Transverse colon (tissue), 4 donors: ENCODE results near the gene HNRNPM. TPM values are rescaled to one million over a fixed set of nuclear protein-coding genes. Genes with fewer than 3 reads are reported as not detected.
A peak's percentile ranks its signal among the peaks of the same experiment; 100 is the strongest.
"Not testable (repeated sequence)": the region's sequence is repeated elsewhere in the genome, so short reads cannot be mapped to it uniquely, and the experiment has no call there.

ENCODE experiments used
- DNase-seq: peaks from one replicate; pipeline ENCODE4 v3.0.0-alpha.2; 2019
- H3K27ac ChIP-seq, 4 donors: fragments of 200-600 bp; sonication (generic); 2 replicates each; pipeline ENCODE4 v1.5.1; 2016 to 2018; ENCODE audit warnings: inconsistent platforms in 4 of 4
- H3K27me3 ChIP-seq: fragments of 200-600 bp; sonication (generic); 2 replicates; pipeline ENCODE4 v1.5.1; 2017; ENCODE audit warnings: inconsistent platforms
- H3K36me3 ChIP-seq, 4 donors: fragments of 200-600 bp; sonication (generic); 2 replicates each; pipeline ENCODE4 v1.5.1; 2017 to 2019; ENCODE audit warnings: inconsistent platforms in 4 of 4
- H3K4me1 ChIP-seq, 4 donors: fragments of 200-600 bp; sonication (generic); 2 replicates each; pipeline ENCODE4 v1.5.1; 2017 to 2020; ENCODE audit warnings: inconsistent platforms in 4 of 4
- H3K4me3 ChIP-seq, 4 donors: fragments of 200-600 bp; sonication (generic); 1 replicate in 1 of 4; 2 replicates in 3 of 4; pipeline versions ENCODE4 v1.5.1 to v1.6.1; 2017 to 2019; ENCODE audit warnings: inconsistent platforms in 4 of 4
- H3K9me3 ChIP-seq, 2 donors: fragments of 200-600 bp; sonication (generic); 2 replicates each; pipeline ENCODE4 v1.5.1; 2017 to 2019; ENCODE audit warnings: inconsistent platforms in 2 of 2
- EP300 ChIP-seq: sonication (generic); formaldehyde crosslinking; IDR thresholded peaks from one replicate; pipeline ENCODE4 v1.6.1; 2017; ENCODE audit warnings: antibody characterized with exemption, low read depth
- POLR2A ChIP-seq: fragments of 450-650 bp; IDR thresholded peaks from one replicate; pipeline ENCODE4 v1.6.1; 2016; ENCODE audit warnings: antibody characterized with exemption, mild to moderate bottlenecking, moderate library complexity
- POLR2AphosphoS5 ChIP-seq, 3 donors: sonication (generic); formaldehyde crosslinking; IDR thresholded peaks; one replicate each; pipeline ENCODE4 v1.6.1; 2016; ENCODE audit warnings: antibody characterized with exemption in 3 of 3
- WGBS, 2 donors: methylation state at CpG; one replicate each; pipeline ENCODE4 v1.1.5; 2018; ENCODE audit warnings: low coverage in 1 of 2; 5-methylcytosine and 5-hydroxymethylcytosine counted together
- in situ Hi-C, 4 donors: fragments of 200-750 bp; cut with MboI; loops; one replicate each; pipeline versions ENCODE4 v1.15.0 to v1.15.1; 2017; ENCODE audit warnings: low sequenced_read_pairs in 3 of 4, low pct_ligation_motif_present in 1 of 4, low pct_unique_long_range_greater_than_20kb in 1 of 4
- intact Hi-C: fragments of 100-400 bp; cut with DNase I; formaldehyde crosslinking; loops from one replicate; pipeline ENCODE4 v1.15.1; 2023; ENCODE audit warnings: low total_unique reads
- total RNA-seq, 4 donors: library from RNA; depleted of rRNA; stranded (reverse); fragments of >200 nt; gene quantifications; one replicate each; pipeline ENCODE4 v1.1.0, GENCODE V29; 2016
- TF ChIP-seq, protein P1 (sequence below), 5 experiments: fragments of 200-600 bp in 3 of 5; fragments of 450-650 bp in 2 of 5; sonication (generic) in 3 of 5; IDR thresholded peaks; 1 replicate in 2 of 5; 2 replicates in 3 of 5; pipeline ENCODE4 v1.5.1; 2016 to 2017; ENCODE audit warnings: antibody characterized with exemption in 5 of 5, inconsistent platforms in 3 of 5, mild to moderate bottlenecking in 2 of 5, moderate library complexity in 1 of 5

Gene HNRNPM
- total RNA-seq, 4 donors from 2014 or later, result 72.2 to 164 (median 101) TPM

DNA sequence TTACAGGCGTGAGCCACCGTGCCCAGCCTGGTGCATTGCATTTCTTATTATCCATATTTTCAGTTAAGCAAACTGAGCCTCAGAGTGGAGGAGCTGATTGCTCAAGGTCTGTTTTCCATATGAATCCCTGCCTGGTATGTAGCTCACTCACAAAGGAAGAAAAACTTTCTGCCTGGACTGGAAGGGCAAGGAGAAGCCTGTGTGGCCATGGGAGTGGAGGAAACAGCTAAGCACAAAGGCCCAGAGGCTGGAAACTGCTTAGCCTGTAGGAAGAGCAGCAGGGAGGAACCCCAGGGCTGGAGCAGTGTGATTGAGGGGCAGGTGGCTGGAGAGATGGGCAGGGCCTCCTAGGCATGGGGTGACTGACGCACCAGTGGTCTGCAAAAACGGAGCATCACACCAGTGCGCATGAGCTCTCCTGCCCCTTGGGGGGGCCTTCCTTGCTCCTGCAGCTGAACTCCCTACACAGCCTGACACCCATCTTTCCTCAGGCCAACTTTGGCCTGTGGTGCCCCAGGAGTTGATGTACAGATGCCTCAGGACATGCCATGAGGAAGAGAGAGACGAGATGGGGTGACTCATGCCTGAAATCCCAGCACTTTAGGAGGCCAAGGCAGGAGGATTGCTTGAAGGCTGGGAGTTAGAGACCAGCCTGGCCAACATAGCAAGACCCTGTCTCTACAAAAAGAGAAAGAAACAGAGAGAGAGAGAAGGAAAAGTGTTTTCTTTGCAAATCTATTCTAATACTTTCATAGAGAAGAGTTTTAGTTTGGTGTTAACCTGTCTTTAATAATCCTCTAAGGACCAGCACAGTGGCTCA lies 2.8 kb upstream of the HNRNPM start:
- no peaks in the 10 kb centered on the region for H3K36me3 ChIP-seq
- H3K4me3 ChIP-seq, result no peak overlapping the region
- no peak for DNase-seq
- no peak overlapping the region for H3K27ac ChIP-seq
- in situ Hi-C loops (no loop called here), intact Hi-C loops (loop anchor here (10.0 kb wide), 1 partner anchor 77 kb away; the partner anchor contains the start of gene ANGPTL4)
- no peaks in the 10 kb centered on the region for H3K27me3 ChIP-seq
- TF ChIP-seq, protein P1, sequence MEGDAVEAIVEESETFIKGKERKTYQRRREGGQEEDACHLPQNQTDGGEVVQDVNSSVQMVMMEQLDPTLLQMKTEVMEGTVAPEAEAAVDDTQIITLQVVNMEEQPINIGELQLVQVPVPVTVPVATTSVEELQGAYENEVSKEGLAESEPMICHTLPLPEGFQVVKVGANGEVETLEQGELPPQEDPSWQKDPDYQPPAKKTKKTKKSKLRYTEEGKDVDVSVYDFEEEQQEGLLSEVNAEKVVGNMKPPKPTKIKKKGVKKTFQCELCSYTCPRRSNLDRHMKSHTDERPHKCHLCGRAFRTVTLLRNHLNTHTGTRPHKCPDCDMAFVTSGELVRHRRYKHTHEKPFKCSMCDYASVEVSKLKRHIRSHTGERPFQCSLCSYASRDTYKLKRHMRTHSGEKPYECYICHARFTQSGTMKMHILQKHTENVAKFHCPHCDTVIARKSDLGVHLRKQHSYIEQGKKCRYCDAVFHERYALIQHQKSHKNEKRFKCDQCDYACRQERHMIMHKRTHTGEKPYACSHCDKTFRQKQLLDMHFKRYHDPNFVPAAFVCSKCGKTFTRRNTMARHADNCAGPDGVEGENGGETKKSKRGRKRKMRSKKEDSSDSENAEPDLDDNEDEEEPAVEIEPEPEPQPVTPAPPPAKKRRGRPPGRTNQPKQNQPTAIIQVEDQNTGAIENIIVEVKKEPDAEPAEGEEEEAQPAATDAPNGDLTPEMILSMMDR (IDR thresholded peaks at IDR 0.05), result no peak
- no peak for TF ChIP-seq POLR2A
- no peak for TF ChIP-seq POLR2AphosphoS5 (IDR thresholded peaks at IDR 0.05)
- TF ChIP-seq EP300, result no peak
- WGBS, 2 donors, result 87% methylated on average over 6 of the region's 6 CpGs; no CpG with 5 or more reads in 1 of the 2 donors
- no peaks in the 10 kb centered on the region for H3K9me3 ChIP-seq
- H3K4me1 ChIP-seq, result peaks cover 15 to 22% (median 18%) of the 10 kb centered on the region in 4 donors

DNA sequence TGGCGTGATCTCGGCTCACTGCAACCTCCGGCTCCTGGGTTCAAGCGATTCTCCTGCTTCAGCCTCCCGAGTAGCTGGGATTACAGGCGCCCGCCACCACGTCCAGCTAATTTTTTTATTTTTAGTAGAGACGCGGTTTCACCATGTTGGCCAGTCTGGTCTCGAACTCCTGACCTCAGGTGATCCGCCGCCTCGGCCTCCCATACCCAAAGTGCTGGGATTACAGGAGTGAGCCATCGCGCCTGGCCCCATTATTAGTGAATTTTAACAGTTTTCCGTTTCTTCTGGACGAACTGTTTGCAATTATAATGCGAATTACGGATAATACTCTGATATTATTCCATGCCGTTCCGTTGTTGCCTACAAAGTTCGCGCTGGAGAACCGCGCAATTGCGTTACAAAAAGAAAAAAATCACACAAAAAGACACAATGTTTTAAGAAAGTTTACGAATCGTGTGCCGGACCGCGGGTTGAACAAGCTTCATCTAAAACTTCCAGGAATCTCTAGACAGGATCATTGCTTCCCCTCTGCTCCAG lies 567 bp upstream of the HNRNPM start:
- H3K9me3 ChIP-seq, H3K36me3 ChIP-seq, in situ Hi-C loops, DNase-seq, H3K27me3 ChIP-seq: not testable (repeated sequence)
- peak overlapping the region; percentile 95 to 99 (median 96) for H3K27ac ChIP-seq
- 26 to 29% methylated on average over 21 to 32 of the region's 32 CpGs for WGBS, 2 donors
- peaks cover 29 to 45% (median 39%) of the 10 kb centered on the region in 4 donors for H3K4me1 ChIP-seq
- intact Hi-C loops, result loop anchor here (10.0 kb wide), 1 partner anchor 79 kb away; the partner anchor contains the start of gene ANGPTL4
- H3K4me3 ChIP-seq, result peak overlapping the region; percentile 16 to 99 (median 95)

DNA sequence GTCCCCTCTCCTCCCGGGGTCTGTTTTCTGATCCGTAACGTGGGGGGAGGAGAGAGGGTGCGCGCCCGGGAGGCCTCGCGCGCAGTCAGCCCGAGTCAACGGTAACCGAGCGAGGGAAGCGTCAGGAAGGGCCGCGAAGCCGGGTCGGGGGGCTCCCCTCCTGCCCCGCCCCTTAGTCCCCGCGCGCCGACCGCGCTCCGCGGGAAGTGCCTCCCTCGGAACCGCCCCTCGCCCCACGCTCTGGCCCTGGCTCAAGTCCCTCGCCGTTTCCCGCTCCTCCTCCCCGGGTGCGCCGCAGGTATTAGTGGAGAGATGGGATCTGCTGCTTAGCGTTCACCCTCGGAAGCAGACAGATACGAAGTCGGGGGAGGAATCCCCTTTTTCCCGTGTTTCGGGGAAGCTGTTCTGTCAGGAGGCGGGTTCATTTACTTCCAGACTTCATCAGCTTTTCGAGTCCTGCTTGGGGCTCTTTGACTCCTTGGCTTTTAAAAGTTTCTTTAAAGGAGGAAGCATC lies 770 bp downstream of the HNRNPM start:
- Histone ChIP-seq H3K4me3 (peak overlapping the region; percentile 92 to 99 (median 96)), H3K27ac (peak overlapping the region; percentile 95 to 99 (median 96)), H3K4me1 (peaks cover 29 to 55% (median 45%) of the 10 kb centered on the region in 4 donors), H3K27me3 (no peaks in the 10 kb centered on the region), H3K36me3 (no peaks in the 10 kb centered on the region), H3K9me3 (no peaks in the 10 kb centered on the region)
- 1% methylated on average over 34 of the region's 45 CpGs; no CpG with 5 or more reads in 1 of the 2 donors for WGBS, 2 donors
- no peak for TF ChIP-seq EP300
- TF ChIP-seq, protein P1 (IDR thresholded peaks at IDR 0.05), result no peak
- no peak for TF ChIP-seq POLR2AphosphoS5 (IDR thresholded peaks at IDR 0.05)
- no peak for TF ChIP-seq POLR2A
- intact Hi-C loops, result loop anchor here (10.0 kb wide), 1 partner anchor 81 kb away; the partner anchor contains the start of gene ANGPTL4
- DNase-seq, result peak; percentile 61
- in situ Hi-C loops, result no loop called here

DNA sequence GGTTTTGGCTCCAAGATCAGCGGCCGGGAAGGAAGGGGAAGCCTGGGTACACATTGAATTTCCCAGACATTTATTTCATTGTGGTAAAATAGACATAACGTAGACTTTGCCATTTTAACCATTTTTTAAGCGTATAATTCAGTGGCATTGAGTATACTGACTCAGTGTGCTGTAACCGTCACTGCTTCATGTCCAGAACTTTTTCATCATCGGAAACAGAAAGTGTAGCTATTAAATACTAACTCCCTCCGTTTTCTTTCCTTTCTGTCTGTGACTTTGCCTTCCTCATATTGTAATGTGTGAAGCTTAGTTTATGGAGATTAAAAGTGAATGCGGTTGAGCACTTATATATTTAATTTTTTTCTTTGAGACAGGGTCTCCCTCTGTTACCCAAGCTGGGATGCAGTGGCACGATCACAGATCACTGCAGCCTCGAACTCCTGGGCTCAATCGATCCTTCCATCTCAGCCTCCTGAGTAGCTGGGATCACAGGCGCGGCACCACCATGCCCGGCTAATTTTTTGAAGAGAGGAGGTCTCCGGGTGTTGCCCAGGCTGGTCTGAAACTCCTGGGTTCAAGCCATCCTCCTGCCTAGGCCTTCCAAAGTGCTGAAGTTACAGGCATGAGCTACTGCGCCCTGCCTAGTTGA lies 1.4 kb downstream of the HNRNPM start:
- Histone ChIP-seq H3K9me3 (no peaks in the 10 kb centered on the region), H3K27ac (peak overlapping the region; percentile 95 to 99 (median 96)), H3K4me1 (peaks cover 32 to 60% (median 48%) of the 10 kb centered on the region in 4 donors), H3K36me3 (no peaks in the 10 kb centered on the region), H3K27me3 (no peaks in the 10 kb centered on the region), H3K4me3 (peak overlapping the region; percentile 92 to 99 (median 96))
- 27 to 40% methylated on average over 1 to 16 of the region's 16 CpGs for WGBS, 2 donors
- intact Hi-C loops, result loop anchor here (10.0 kb wide), 1 partner anchor 81 kb away; the partner anchor contains the start of gene ANGPTL4
- in situ Hi-C loops, result no loop called here
- no peak for DNase-seq
- TF ChIP-seq POLR2AphosphoS5 (IDR thresholded peaks at IDR 0.05) (no peak), EP300 (no peak), POLR2A (no peak)
- TF ChIP-seq, protein P1 (IDR thresholded peaks at IDR 0.05), result no peak
